IMR-90 (cell line): Measurements from ENCODE around the gene CLEC16A. TPM values are rescaled to one million over a fixed set of nuclear protein-coding genes. Genes with fewer than 3 reads are reported as not detected.
A peak's percentile ranks its signal among the peaks of the same experiment; 100 is the strongest.

Experiments
- ATAC-seq: fragments of 200-7000 bp; cut with Tn5 transposase; 2 replicates; pipeline ENCODE4 v1.9.1; 2020; ENCODE audit warnings: low read depth, mild to moderate bottlenecking, moderate library complexity
- BruUV-seq: library from RNA; stranded (reverse); fragments of 400-500 nt; replicated peaks from 2 replicates; lab custom pipeline; 2021; lab: Mats Ljungman, UMichigan
- CTCF ChIA-PET: fragments of 300-600 bp; formaldehyde crosslinking; extraction: SDS; loops from one replicate; lab custom pipeline; 2021; ENCODE audit warnings: antibody characterized with exemption; lab: Yijun Ruan, JAX
- POLR2A ChIA-PET: fragments of 300-600 bp; sonication (Branson Sonifier 250); formaldehyde crosslinking; loops from one replicate; lab custom pipeline; 2022; ENCODE audit warnings: antibody characterized with exemption; ENCODE audit not compliant: unreplicated experiment; lab: Charles Lee
- DNase-seq: peaks from one replicate; pipeline ENCODE4 v3.0.0; 2013
- H2AFZ ChIP-seq: replicated peaks from 2 replicates; pipeline ENCODE3; 2013; ENCODE audit warnings: low read length, mild to moderate bottlenecking; ENCODE audit not compliant: poor library complexity
- H2AK5ac ChIP-seq: 2 replicates; pipeline ENCODE4 v1.6.1; 2013; ENCODE audit warnings: low read depth, low read length, inconsistent platforms
- H2AK9ac ChIP-seq: replicated peaks from 2 replicates; pipeline ENCODE3; 2013; ENCODE audit warnings: mild to moderate bottlenecking, low read depth, low read length, moderate library complexity; ENCODE audit not compliant: poor library complexity
- H2BK120ac ChIP-seq: 2 replicates; pipeline ENCODE4 v1.6.1; 2013; ENCODE audit warnings: low read depth, low read length, inconsistent platforms
- H2BK15ac ChIP-seq: 3 replicates; pipeline ENCODE4 v1.6.1; 2013; ENCODE audit warnings: low read depth, low read length, inconsistent platforms
- H2BK20ac ChIP-seq: 2 replicates; pipeline ENCODE4 v1.6.1; 2013; ENCODE audit warnings: low read depth, mild to moderate bottlenecking, inconsistent platforms, low read length, moderate library complexity
- H2BK5ac ChIP-seq: 2 replicates; pipeline ENCODE4 v1.6.1; 2013; ENCODE audit warnings: mild to moderate bottlenecking, low read depth, low read length, inconsistent platforms; ENCODE audit not compliant: poor library complexity, severe bottlenecking
- H3K14ac ChIP-seq: replicated peaks from 2 replicates; pipeline ENCODE4 v1.6.1; 2013; ENCODE audit warnings: low read depth, low read length, inconsistent platforms
- H3K18ac ChIP-seq: 2 replicates; pipeline ENCODE4 v1.6.1; 2013; ENCODE audit warnings: low read depth, low read length, control low read depth
- H3K23ac ChIP-seq: 2 replicates; pipeline ENCODE4 v1.6.1; 2013; ENCODE audit warnings: low read depth, low read length, inconsistent platforms
- H3K27ac ChIP-seq: 2 replicates; pipeline ENCODE4 v1.5.1; 2013; ENCODE audit warnings: mild to moderate bottlenecking, control low read depth, low read length; ENCODE audit not compliant: insufficient read depth
- H3K27me3 ChIP-seq: 2 replicates; pipeline ENCODE4 v1.6.1; 2013; ENCODE audit warnings: low read length; ENCODE audit not compliant: control insufficient read depth, insufficient read depth
- H3K36me3 ChIP-seq: 2 replicates; pipeline ENCODE4 v1.6.1; 2013; ENCODE audit warnings: low read length, mixed read lengths; ENCODE audit not compliant: control insufficient read depth, insufficient read depth
- H3K4ac ChIP-seq: 2 replicates; pipeline ENCODE4 v1.6.1; 2013; ENCODE audit warnings: low read depth, low read length, inconsistent platforms
- H3K4me1 ChIP-seq: 2 replicates; pipeline ENCODE4 v1.6.1; 2013; ENCODE audit warnings: low read length, mixed read lengths; ENCODE audit not compliant: control insufficient read depth, insufficient read depth
- H3K4me2 ChIP-seq: 2 replicates; pipeline ENCODE4 v1.6.1; 2013; ENCODE audit warnings: low read depth, mild to moderate bottlenecking, control low read depth, low read length, moderate library complexity
- H3K4me3 ChIP-seq: 2 replicates; pipeline ENCODE4 v1.5.1; 2013; ENCODE audit warnings: low read depth, mild to moderate bottlenecking, control low read depth, low read length, moderate library complexity; ENCODE audit not compliant: insufficient read depth
- H3K56ac ChIP-seq: 2 replicates; pipeline ENCODE4 v1.6.1; 2013; ENCODE audit warnings: low read length, inconsistent platforms; ENCODE audit not compliant: insufficient read depth; ENCODE audit errors: extremely low read depth
- H3K79me1 ChIP-seq, 2 experiments: 2 replicates each; pipeline ENCODE4 v1.6.1; 2013; ENCODE audit warnings: low read length in 2 of 2, inconsistent platforms in 1 of 2, low read depth in 1 of 2
- H3K9ac ChIP-seq: 2 replicates; pipeline ENCODE4 v1.6.1; 2013; ENCODE audit warnings: low read depth, low read length, control low read depth
- H3K9me1 ChIP-seq: 2 replicates; pipeline ENCODE4 v1.6.1; 2013; ENCODE audit warnings: low read length, inconsistent platforms; ENCODE audit not compliant: insufficient read depth
- H3K9me3 ChIP-seq: 2 replicates; pipeline ENCODE4 v1.6.1; 2013; ENCODE audit warnings: low read length; ENCODE audit not compliant: control insufficient read depth, insufficient read depth
- H4K20me1 ChIP-seq: 2 replicates; pipeline ENCODE4 v1.6.1; 2013; ENCODE audit warnings: low read length, inconsistent platforms; ENCODE audit not compliant: insufficient read depth
- H4K5ac ChIP-seq: 2 replicates; pipeline ENCODE4 v1.6.1; 2013; ENCODE audit warnings: mild to moderate bottlenecking, low read depth, low read length, control low read depth
- H4K8ac ChIP-seq, 2 experiments: 2 replicates each; pipeline ENCODE4 v1.6.1; 2013; ENCODE audit warnings: low read depth in 2 of 2, low read length in 2 of 2, control low read depth in 1 of 2, inconsistent platforms in 1 of 2
- H4K91ac ChIP-seq: 2 replicates; pipeline ENCODE4 v1.6.1; 2013; ENCODE audit warnings: low read depth, low read length, inconsistent platforms; ENCODE audit not compliant: insufficient read depth
- BHLHE40 ChIP-seq: fragments of 150-350 bp; IDR thresholded peaks from 2 replicates; pipeline ENCODE4 v1.6.1; 2016; ENCODE audit warnings: mild to moderate bottlenecking, low read depth, low read length
- CEBPB ChIP-seq: IDR thresholded peaks from 2 replicates; pipeline ENCODE4 v1.6.1; 2012; ENCODE audit warnings: low read depth, low read length, improper control_type of control experiment
- MAFK ChIP-seq: IDR thresholded peaks from 2 replicates; pipeline ENCODE4 v1.6.1; 2012; ENCODE audit warnings: low read depth, low read length, improper control_type of control experiment
- WGBS, 2 experiments: methylation state at CpG; one replicate each; pipeline versions ENCODE4 v1.1.5 to v1.1.7; 2013; ENCODE audit warnings: missing lambda C conversion rate in 2 of 2; ENCODE audit not compliant: insufficient read length in 1 of 2; ENCODE audit errors: extremely low coverage in 2 of 2; 5-methylcytosine and 5-hydroxymethylcytosine counted together
- dilution Hi-C: fragments of 300-500 bp; cut with HindIII; formaldehyde crosslinking; loops from one replicate; pipeline ENCODE4 v1.14.3; 2018; ENCODE audit warnings: low sequenced_read_pairs; ENCODE audit not compliant: unreplicated experiment
- in situ Hi-C: fragments of 300-500 bp; cut with MboI; formaldehyde crosslinking; loops from 3 replicates; pipeline ENCODE4 v1.14.3; 2019; ENCODE audit warnings: low sequenced_read_pairs, inconsistent platforms, mixed read lengths
- intact Hi-C: fragments of 100-400 bp; cut with micrococcal nuclease; formaldehyde crosslinking; loops from 2 replicates; pipeline ENCODE4 v1.10.0; 2022
- polyA plus RNA-seq, 3 experiments: library from polyadenylated mRNA; depleted of rRNA; stranded (reverse); fragments of >200 nt; gene quantifications; 2 replicates each; pipeline ENCODE4 v1.2.3, GENCODE V29; 2012; ENCODE audit warnings: low replicate concordance in 1 of 3
- total RNA-seq: library from RNA; depleted of rRNA; stranded (reverse); fragments of >200 nt; gene quantifications from 2 replicates; pipeline ENCODE4 v1.2.3, GENCODE V29; 2012

Gene CLEC16A
- total and polyA plus RNA-seq, 2 of the 4 experiments (the other 2 are of a cell fraction): 15.9 to 16.5 TPM

- Histone ChIP-seq H4K5ac (peak overlapping the region; percentile 99; the same call in 1 of the 2 replicates), H3K27me3 (no peaks in the 10 kb centered on the region), H2BK5ac (peak overlapping the region; percentile 98), H4K91ac (peak overlapping the region; percentile 92), H3K4me2 (no peak overlapping the region), H3K23ac (peak overlapping the region; percentile 36; the same call in 1 of the 2 replicates), H3K18ac (peak overlapping the region; percentile 84; the same call in 1 of the 2 replicates), H2BK120ac (peak overlapping the region; percentile 97), H2AK9ac (no peak overlapping the region), H3K9me1 (peaks cover 29% of the 10 kb centered on the region; the same call in 1 of the 2 replicates), H3K27ac (peak overlapping the region; percentile 61), H3K9ac (peak overlapping the region; percentile 67; the same call in 1 of the 2 replicates), H3K14ac (peak overlapping the region; percentile 73), H3K36me3 (peaks cover 10% of the 10 kb centered on the region), H4K8ac (peak overlapping the region; percentile 93 to 100), H2AFZ (peak overlapping the region; percentile 32), H3K9me3 (no peaks in the 10 kb centered on the region), H3K4ac (peak overlapping the region; percentile 97), H2AK5ac (peak overlapping the region; percentile 63; the same call in 1 of the 2 replicates), H3K4me1 (peaks cover 18% of the 10 kb centered on the region), H2BK20ac (peak overlapping the region; percentile 98), H4K20me1 (no peaks in the 10 kb centered on the region), H3K56ac (peak overlapping the region; percentile 62), H3K4me3 (no peak overlapping the region), H3K79me1 (peaks cover 20 to 45% of the 10 kb centered on the region in 2 experiments; a peak in 3 of 4 replicates), H2BK15ac (peak overlapping the region; percentile 25)
- CTCF ChIA-PET: interaction anchor here (0.6 kb wide), 1 partner anchor 763 kb away, joined by 6 read pairs; no protein-coding TSS in a partner anchor
- intact Hi-C loops (no loop called here), in situ Hi-C loops (no loop called here), dilution Hi-C loops (no loop called here)
- peak; percentile 55; the same call in 1 of the 2 replicates for TF ChIP-seq BHLHE40
- no peak for TF ChIP-seq MAFK
- peak; percentile 61; the same call in 1 of the 2 replicates for TF ChIP-seq CEBPB
- ATAC-seq (peak; percentile 70), DNase-seq (peak; percentile 75)
- POLR2A ChIA-PET: no interaction called here
- WGBS, 2 experiments: no CpG with 5 or more reads among the region's 4 CpGs
- BruUV-seq: no TSS peak
Observed at GRCh38 chr16:11005611-11005975, 61.2 kb downstream of the CLEC16A start.
